Neuronal stem cell (in vitro differentiated cells): Measurements from ENCODE around the gene NBAS.

Experiments
- DNase-seq: peaks from one replicate; pipeline ENCODE4 v3.0.0-alpha.2; 2013; ENCODE audit warnings: low spot score
- H2AFZ ChIP-seq: one replicate; pipeline ENCODE4 v1.6.1; 2013; ENCODE audit warnings: mild to moderate bottlenecking, low read length, inconsistent platforms
- H2AK5ac ChIP-seq: 2 replicates; pipeline ENCODE4 v1.6.1; 2013; ENCODE audit warnings: low read depth, mild to moderate bottlenecking, inconsistent platforms, low read length, moderate library complexity, mixed read lengths
- H2BK120ac ChIP-seq: 2 replicates; pipeline ENCODE4 v1.6.1; 2013; ENCODE audit warnings: low read depth, mild to moderate bottlenecking, inconsistent platforms, low read length, moderate library complexity, mixed read lengths
- H2BK12ac ChIP-seq: one replicate; pipeline ENCODE4 v1.6.1; 2013; ENCODE audit warnings: low read length, inconsistent platforms
- H2BK15ac ChIP-seq: 2 replicates; pipeline ENCODE4 v1.6.1; 2013; ENCODE audit warnings: mild to moderate bottlenecking, low read length, inconsistent platforms, mixed read lengths
- H2BK5ac ChIP-seq: one replicate; pipeline ENCODE4 v1.6.1; 2013; ENCODE audit warnings: inconsistent platforms, mild to moderate bottlenecking, low read length, moderate library complexity
- H3K14ac ChIP-seq: one replicate; pipeline ENCODE4 v1.6.1; 2013; ENCODE audit warnings: low read length, inconsistent platforms
- H3K18ac ChIP-seq: 2 replicates; pipeline ENCODE4 v1.6.1; 2013; ENCODE audit warnings: low read length, inconsistent platforms
- H3K23ac ChIP-seq: 2 replicates; pipeline ENCODE4 v1.6.1; 2013; ENCODE audit warnings: low read depth, mild to moderate bottlenecking, mixed read lengths, low read length, inconsistent platforms; ENCODE audit not compliant: poor library complexity
- H3K27ac ChIP-seq: replicated peaks from 3 replicates; pipeline ENCODE4 v1.5.1; 2013; ENCODE audit warnings: low read length, inconsistent platforms
- H3K27me3 ChIP-seq, 3 experiments: 2 replicates each; pipeline ENCODE4 v1.6.1; 2013; ENCODE audit warnings: low read length in 3 of 3, mild to moderate bottlenecking in 2 of 3, inconsistent platforms in 1 of 3, low read depth in 1 of 3, mixed read lengths in 1 of 3, moderate library complexity in 1 of 3; ENCODE audit not compliant: control insufficient read depth in 3 of 3, insufficient read depth in 3 of 3
- H3K36me3 ChIP-seq, 2 donors: replicated peaks in 1 of 2; 2 replicates each; pipeline ENCODE4 v1.6.1; 2013; ENCODE audit warnings: low read length in 2 of 2; ENCODE audit not compliant: control insufficient read depth in 2 of 2, insufficient read depth in 2 of 2
- H3K4ac ChIP-seq: 2 replicates; pipeline ENCODE4 v1.6.1; 2013; ENCODE audit warnings: inconsistent platforms, mild to moderate bottlenecking, low read length, moderate library complexity
- H3K4me1 ChIP-seq, 2 donors: 1 replicate in 1 of 2; 2 replicates in 1 of 2; pipeline ENCODE4 v1.6.1; 2013; ENCODE audit warnings: low read length in 2 of 2, low read depth in 1 of 2; ENCODE audit not compliant: control insufficient read depth in 2 of 2, insufficient read depth in 1 of 2
- H3K4me2 ChIP-seq: one replicate; pipeline ENCODE4 v1.6.1; 2013; ENCODE audit warnings: mild to moderate bottlenecking, low read length, inconsistent platforms; ENCODE audit not compliant: insufficient read depth, poor library complexity, severe bottlenecking
- H3K4me3 ChIP-seq, 2 donors: 2 replicates each; pipeline ENCODE4 v1.5.1; 2013; ENCODE audit warnings: low read length in 2 of 2, mild to moderate bottlenecking in 2 of 2, inconsistent platforms in 1 of 2, moderate library complexity in 1 of 2
- H3K79me1 ChIP-seq: one replicate; pipeline ENCODE4 v1.6.1; 2013; ENCODE audit warnings: low read depth, mild to moderate bottlenecking, inconsistent platforms, low read length, moderate library complexity
- H3K9ac ChIP-seq: one replicate; pipeline ENCODE4 v1.6.1; 2013; ENCODE audit warnings: mild to moderate bottlenecking, low read depth, low read length, inconsistent platforms; ENCODE audit not compliant: poor library complexity
- H3K9me3 ChIP-seq, 2 donors: replicated peaks in 1 of 2; 2 replicates each; pipeline versions ENCODE3 to v1.6.1; 2013; ENCODE audit warnings: low read length in 2 of 2, mild to moderate bottlenecking in 2 of 2, inconsistent platforms in 1 of 2, low read depth in 1 of 2, mixed read lengths in 1 of 2, moderate library complexity in 1 of 2; ENCODE audit not compliant: control insufficient read depth in 2 of 2, insufficient read depth in 1 of 2
- H4K8ac ChIP-seq: one replicate; pipeline ENCODE4 v1.6.1; 2013; ENCODE audit warnings: low read depth, mild to moderate bottlenecking, inconsistent platforms, low read length, moderate library complexity
- H4K91ac ChIP-seq: one replicate; pipeline ENCODE4 v1.6.1; 2013; ENCODE audit warnings: low read length, low read depth, mild to moderate bottlenecking, inconsistent platforms; ENCODE audit not compliant: poor library complexity
- WGBS, 2 donors: extraction: QIAGEN DNeasy Blood & Tissue Kit; methylation state at CpG; one replicate each; pipeline ENCODE4 v1.1.7; 2013; ENCODE audit warnings: missing lambda C conversion rate in 2 of 2, mixed read lengths in 1 of 2; ENCODE audit not compliant: insufficient read length in 2 of 2, insufficient replicate concordance in 1 of 2; ENCODE audit errors: extremely low coverage in 2 of 2; 5-methylcytosine and 5-hydroxymethylcytosine counted together

The NBAS gene

GRCh38 chr2:15166878-15167277 is 394.3 kb downstream of the NBAS start:
- H2AFZ ChIP-seq = no peak overlapping the region
- H3K23ac ChIP-seq = no peak overlapping the region
- WGBS, 2 donors = no CpG with 5 or more reads among the region's 12 CpGs
- H3K4ac ChIP-seq = no peak overlapping the region
- no peak overlapping the region for H3K18ac ChIP-seq
- H2BK15ac ChIP-seq = no peak overlapping the region
- no peak overlapping the region for H3K27ac ChIP-seq
- DNase-seq = no peak
- no peaks in the 10 kb centered on the region for H3K36me3 ChIP-seq
- H3K14ac ChIP-seq = no peak overlapping the region
- H2BK120ac ChIP-seq = no peak overlapping the region
- H3K9ac ChIP-seq = no peak overlapping the region
- peaks cover 0 to 1% of the 10 kb centered on the region in 2 donors for H3K9me3 ChIP-seq
- H2AK5ac ChIP-seq = no peak overlapping the region
- no peak overlapping the region for H4K91ac ChIP-seq
- no peak overlapping the region for H3K4me3 ChIP-seq
- H3K4me2 ChIP-seq = no peak overlapping the region
- no peaks in the 10 kb centered on the region for H3K79me1 ChIP-seq
- H3K27me3 ChIP-seq = no peaks in the 10 kb centered on the region
- no peak overlapping the region for H2BK12ac ChIP-seq
- H3K4me1 ChIP-seq = peaks cover 17 to 26% of the 10 kb centered on the region in 2 donors
- no peak overlapping the region for H4K8ac ChIP-seq
- H2BK5ac ChIP-seq = no peak overlapping the region

GRCh38 chr2:15163326-15163725 is 397.8 kb downstream of the NBAS start:
- no peak overlapping the region for H2AFZ ChIP-seq
- no peak overlapping the region for H3K4me3 ChIP-seq
- H3K27me3 ChIP-seq = no peaks in the 10 kb centered on the region
- H3K27ac ChIP-seq = no peak overlapping the region
- H2AK5ac ChIP-seq = no peak overlapping the region
- no peak overlapping the region for H4K91ac ChIP-seq
- H3K4me1 ChIP-seq = peaks cover 16 to 27% of the 10 kb centered on the region in 2 donors
- H2BK120ac ChIP-seq = no peak overlapping the region
- no peak overlapping the region for H4K8ac ChIP-seq
- H3K9me3 ChIP-seq = no peaks in the 10 kb centered on the region
- no peak overlapping the region for H2BK12ac ChIP-seq
- H3K9ac ChIP-seq = no peak overlapping the region
- H3K14ac ChIP-seq = no peak overlapping the region
- no peak overlapping the region for H3K4me2 ChIP-seq
- no peak overlapping the region for H3K4ac ChIP-seq
- H3K36me3 ChIP-seq = no peaks in the 10 kb centered on the region
- no peak for DNase-seq
- H2BK5ac ChIP-seq = no peak overlapping the region
- H2BK15ac ChIP-seq = no peak overlapping the region
- H3K18ac ChIP-seq = no peak overlapping the region
- no CpG with 5 or more reads among the region's 2 CpGs for WGBS, 2 donors
- no peak overlapping the region for H3K23ac ChIP-seq
- no peaks in the 10 kb centered on the region for H3K79me1 ChIP-seq

GRCh38 chr2:15162620-15163019 is 398.5 kb downstream of the NBAS start:
- Histone ChIP-seq H2AFZ (no peak overlapping the region), H4K91ac (no peak overlapping the region), H3K14ac (no peak overlapping the region), H3K4me2 (no peak overlapping the region), H3K27me3 (no peaks in the 10 kb centered on the region), H2BK5ac (no peak overlapping the region), H2BK12ac (no peak overlapping the region), H3K4me3 (no peak overlapping the region), H3K79me1 (no peaks in the 10 kb centered on the region), H3K36me3 (no peaks in the 10 kb centered on the region), H3K23ac (no peak overlapping the region), H2BK120ac (no peak overlapping the region), H3K18ac (no peak overlapping the region), H3K4ac (no peak overlapping the region), H3K27ac (no peak overlapping the region), H2BK15ac (no peak overlapping the region), H3K9ac (no peak overlapping the region), H3K9me3 (no peaks in the 10 kb centered on the region), H3K4me1 (peaks cover 21 to 33% of the 10 kb centered on the region in 2 donors), H2AK5ac (no peak overlapping the region), H4K8ac (no peak overlapping the region)
- no CpG with 5 or more reads among the region's 3 CpGs for WGBS, 2 donors
- no peak for DNase-seq

GRCh38 chr2:15160201-15160991 is 400.7 kb downstream of the NBAS start:
- H3K14ac ChIP-seq = no peak overlapping the region
- DNase-seq = no peak
- H2BK12ac ChIP-seq = no peak overlapping the region
- no peak overlapping the region for H3K4ac ChIP-seq
- H3K23ac ChIP-seq = no peak overlapping the region
- peak overlapping the region; percentile 20 for H2AFZ ChIP-seq
- H3K18ac ChIP-seq = peak overlapping the region; percentile 33
- H4K91ac ChIP-seq = no peak overlapping the region
- no peaks in the 10 kb centered on the region for H3K9me3 ChIP-seq
- H2BK5ac ChIP-seq = no peak overlapping the region
- peaks cover 27 to 44% of the 10 kb centered on the region in 2 donors for H3K4me1 ChIP-seq
- no CpG with 5 or more reads among the region's 9 CpGs for WGBS, 2 donors
- H2AK5ac ChIP-seq = peak overlapping the region; percentile 29
- no peak overlapping the region for H3K4me2 ChIP-seq
- no peaks in the 10 kb centered on the region for H3K27me3 ChIP-seq
- no peak overlapping the region for H3K27ac ChIP-seq
- H2BK15ac ChIP-seq = no peak overlapping the region
- H3K4me3 ChIP-seq = no peak overlapping the region
- H3K79me1 ChIP-seq = no peaks in the 10 kb centered on the region
- no peaks in the 10 kb centered on the region for H3K36me3 ChIP-seq
- H4K8ac ChIP-seq = no peak overlapping the region
- no peak overlapping the region for H2BK120ac ChIP-seq
- no peak overlapping the region for H3K9ac ChIP-seq
